ENCODE results near the gene CXXC5. TPM values are rescaled to one million over a fixed set of nuclear protein-coding genes. Genes with fewer than 3 reads are reported as not detected.

The CXXC5 gene
- total and polyA plus RNA-seq, 9 of the 15 experiments (the other 6 are each of a cell fraction or from before 2014, with no cell fraction given), result 1.9 to 123 (median 45.8) TPM

DNA sequence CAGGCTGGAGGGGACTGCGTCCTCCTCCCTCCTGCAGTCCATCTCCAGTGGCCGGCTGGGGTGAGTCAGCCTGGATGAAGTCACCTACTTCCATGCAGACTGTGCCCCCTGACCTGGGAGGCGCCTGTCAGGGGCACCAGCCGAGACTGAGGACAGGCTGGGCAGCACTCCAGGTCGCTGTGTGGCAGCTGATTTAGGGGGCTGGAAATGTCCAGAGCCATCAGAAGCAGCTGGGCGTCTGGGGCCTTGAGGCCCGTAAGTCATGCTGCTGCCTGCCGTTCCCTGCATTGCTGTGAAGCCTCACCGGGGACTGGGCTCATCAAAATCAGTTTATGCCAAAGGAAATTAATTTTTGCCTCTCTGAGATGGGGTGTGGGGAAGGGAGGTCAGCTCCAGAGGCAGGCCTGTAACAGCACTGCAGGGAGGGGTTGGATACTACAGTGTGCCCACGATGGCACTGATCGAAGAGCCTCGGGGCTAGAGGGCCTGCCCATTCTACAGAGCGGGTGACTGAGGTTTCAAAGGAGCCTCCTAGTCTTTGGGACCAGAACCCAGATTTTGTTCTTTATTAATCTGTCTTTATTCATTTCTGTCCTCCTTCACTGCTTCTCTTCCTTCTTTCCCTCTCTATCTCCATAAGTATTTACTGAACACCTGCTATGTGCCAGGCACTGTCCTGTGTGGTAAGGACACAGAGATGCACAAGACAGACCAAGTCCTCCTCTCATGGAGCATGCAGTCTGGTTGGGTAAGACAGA lies 77.1 kb downstream of the CXXC5 start (continued):
- TF ChIP-seq JUND (IDR thresholded peaks at IDR 0.05; ENCODE audit: borderline replicate concordance, low read depth, low read length) (peak; percentile 85; the same call in 1 of the 2 replicates), JUND (tag; IDR thresholded peaks at IDR 0.05; ENCODE audit: borderline replicate concordance, low read depth, low read length) (0 out of 3 replicates have a peak, but pooled peaks have one; percentile 50), SMAD2 (IDR thresholded peaks at IDR 0.05; ENCODE audit: low read depth, low read length) (no peak), CBFA2T2 (conservative IDR thresholded peaks at IDR 0.05) (0 out of 2 replicates have a peak, but pooled peaks have one; percentile 12), FOSL1 (tag; conservative IDR thresholded peaks at IDR 0.05) (peak; percentile 68), ZNF696 (CRISPR knock-in tag; conservative IDR thresholded peaks at IDR 0.05) (no peak), MEIS2 (IDR thresholded peaks at IDR 0.05; ENCODE audit: partially characterized antibody) (peak; percentile 5), MIER1 (IDR thresholded peaks at IDR 0.05; ENCODE audit: low read depth) (no peak), HLTF (IDR thresholded peaks at IDR 0.05) (no peak), CBFA2T3 (IDR thresholded peaks at IDR 0.05) (peak; percentile 32; the same call in 1 of the 2 replicates), SMAD3 (CRISPR knock-in tag; conservative IDR thresholded peaks at IDR 0.05) (no peak), RBM25 (IDR thresholded peaks at IDR 0.05; ENCODE audit: low read depth, low read length, severe bottlenecking) (peak; percentile 64), ZNF23 (CRISPR knock-in tag; IDR thresholded peaks at IDR 0.05) (no peak), WHSC1 (IDR thresholded peaks at IDR 0.05; ENCODE audit: low read length) (no peak), MYC (IDR thresholded peaks at IDR 0.05; ENCODE audit: low read depth, low read length) (no peak), MYC (CRISPR knock-in tag; IDR thresholded peaks at IDR 0.05; ENCODE audit: borderline replicate concordance, low read depth) (no peak), ETV5 (CRISPR knock-in tag; IDR thresholded peaks at IDR 0.05; ENCODE audit: low read depth) (no peak), ZNF764 (CRISPR knock-in tag; IDR thresholded peaks at IDR 0.05; ENCODE audit: low read depth) (no peak), JUN (IDR thresholded peaks at IDR 0.05; ENCODE audit: borderline replicate concordance, low read depth, low read length) (peak; percentile 87), JUN (CRISPR knock-in tag; IDR thresholded peaks at IDR 0.05; ENCODE audit: borderline replicate concordance) (no peak), CXXC5 (CRISPR knock-in tag; IDR thresholded peaks at IDR 0.05) (no peak), LARP7 (IDR thresholded peaks at IDR 0.05) (no peak)
- TF ChIP-seq, protein P1, sequence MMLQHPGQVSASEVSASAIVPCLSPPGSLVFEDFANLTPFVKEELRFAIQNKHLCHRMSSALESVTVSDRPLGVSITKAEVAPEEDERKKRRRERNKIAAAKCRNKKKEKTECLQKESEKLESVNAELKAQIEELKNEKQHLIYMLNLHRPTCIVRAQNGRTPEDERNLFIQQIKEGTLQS (IDR thresholded peaks at IDR 0.05), result peak; percentile 91
- TF ChIP-seq, protein P1 (CRISPR knock-in tag; conservative IDR thresholded peaks at IDR 0.05), result no peak
- TF ChIP-seq, protein P2, sequence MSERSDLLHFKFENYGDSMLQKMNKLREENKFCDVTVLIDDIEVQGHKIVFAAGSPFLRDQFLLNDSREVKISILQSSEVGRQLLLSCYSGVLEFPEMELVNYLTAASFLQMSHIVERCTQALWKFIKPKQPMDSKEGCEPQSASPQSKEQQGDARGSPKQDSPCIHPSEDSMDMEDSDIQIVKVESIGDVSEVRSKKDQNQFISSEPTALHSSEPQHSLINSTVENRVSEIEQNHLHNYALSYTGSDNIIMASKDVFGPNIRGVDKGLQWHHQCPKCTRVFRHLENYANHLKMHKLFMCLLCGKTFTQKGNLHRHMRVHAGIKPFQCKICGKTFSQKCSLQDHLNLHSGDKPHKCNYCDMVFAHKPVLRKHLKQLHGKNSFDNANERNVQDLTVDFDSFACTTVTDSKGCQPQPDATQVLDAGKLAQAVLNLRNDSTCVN (CRISPR knock-in tag; IDR thresholded peaks at IDR 0.05), result no peak

Measured in K562 (cell line).